Left colon (tissue), 2 donors: ENCODE measurements around the gene MMP24OS. TPM values are rescaled to one million over a fixed set of nuclear protein-coding genes. Genes with fewer than 3 reads are reported as not detected.

Source experiments
- ATAC-seq: fragments of 200-7000 bp; cut with Tn5 transposase; one replicate; pipeline ENCODE4 v1.9.1; 2020; ENCODE audit warnings: mild to moderate bottlenecking, moderate library complexity
- DNase-seq, 2 donors: peaks; one replicate each; pipeline ENCODE4 v3.0.0-alpha.2; 2020
- intact Hi-C, 2 donors: fragments of 100-400 bp; cut with DNase I in 1 of 2; cut with micrococcal nuclease in 1 of 2; formaldehyde crosslinking; loops; one replicate each; pipeline versions ENCODE4 v1.11.2 to v1.14.0; 2022; cut with DNase I, micrococcal nuclease
- total RNA-seq, 2 donors: library from RNA; stranded (reverse); fragmentation: NEBNext Ultra II Directional; extraction: Animal tissue kit (Norgen Biotek cat#: 25700); gene quantifications; one replicate each; pipeline ENCODE4 v1.2.1, GENCODE V29; 2021
- donor health status: DM: no; HTN: no; CAD: no.
- donor health status: DM: yes; HTN: yes; CAD: no.

Gene MMP24OS
- total RNA-seq, 2 donors from 2014 or later, result 109 to 140 TPM

DNA sequence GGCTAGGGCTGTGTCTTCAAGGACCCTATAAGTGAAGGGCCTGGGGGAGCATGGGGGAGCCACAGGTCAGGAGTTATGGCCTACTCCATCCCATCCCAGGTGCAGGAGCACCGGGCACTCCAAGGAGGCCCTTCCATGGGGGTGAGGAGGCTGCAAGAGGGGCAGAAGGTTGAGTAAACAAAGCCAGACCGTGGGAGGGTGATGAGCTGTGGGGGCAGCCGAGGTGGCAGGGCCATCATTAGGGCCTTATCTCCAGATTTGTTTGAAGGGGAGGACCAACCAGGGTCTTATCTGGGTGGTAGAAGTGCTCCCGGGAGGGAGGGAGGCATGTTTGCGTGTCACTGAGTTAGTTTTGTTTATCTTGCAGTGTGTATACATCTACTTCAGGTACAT lies 16.4 kb upstream of the MMP24OS start:
- intact Hi-C loops, result no loop called here
- no peak for ATAC-seq

DNA sequence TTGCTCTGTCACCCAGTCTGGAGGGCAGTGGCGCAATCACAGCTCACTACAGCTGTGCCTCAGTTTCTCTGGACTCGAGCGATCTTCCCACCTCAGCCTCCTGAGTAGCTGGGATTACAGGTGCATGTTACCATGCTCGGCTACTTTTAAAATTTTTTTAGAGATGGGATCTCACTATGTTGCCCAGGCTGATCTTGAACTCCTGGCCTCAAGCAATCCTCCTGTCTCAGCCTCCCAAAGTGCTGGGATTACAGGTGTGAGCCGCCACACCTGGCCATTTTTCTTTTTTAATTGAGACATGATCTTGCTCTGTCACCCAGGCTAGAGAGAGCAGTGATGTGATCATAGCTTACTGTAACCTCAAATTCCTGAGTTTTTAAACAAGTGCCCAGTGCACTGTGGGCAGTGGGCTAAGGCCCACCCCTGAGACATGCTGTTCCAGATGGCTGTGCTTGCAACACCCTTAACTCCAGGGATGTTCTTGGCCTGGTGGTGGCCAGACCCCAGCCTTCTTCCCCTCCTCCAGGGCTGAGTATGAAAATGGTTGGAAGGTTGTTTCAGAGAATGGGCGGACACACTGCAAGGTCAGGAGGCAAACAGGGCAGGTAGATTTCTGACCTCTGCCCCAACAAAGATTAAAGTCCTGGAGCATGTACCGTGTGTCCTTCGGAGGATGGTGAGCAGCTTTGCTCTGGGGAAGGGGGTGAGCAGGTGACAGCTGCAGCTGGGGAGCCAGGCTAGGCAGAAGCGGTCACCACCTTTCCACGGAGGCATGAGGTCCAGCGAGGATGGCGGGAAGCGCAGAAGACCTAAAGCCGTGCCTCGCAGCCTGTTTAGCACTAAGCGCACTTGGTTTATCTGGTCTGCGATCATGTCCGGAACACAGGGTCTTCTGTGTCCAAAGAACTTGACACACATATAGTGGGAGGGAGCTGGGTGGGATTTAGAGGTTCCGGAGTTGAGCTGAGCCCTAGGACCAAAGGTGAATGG lies 15.7 kb upstream of the MMP24OS start:
- ATAC-seq (no peak), DNase-seq (no peak)
- intact Hi-C loops, result no loop called here

More for the DNA sequence above, 16.4 kb upstream of the MMP24OS start:
- DNase-seq, result no peak

- DNase-seq (no peak), ATAC-seq (no peak)
- intact Hi-C loops, result no loop called here
These were observed 14.8 kb upstream of the MMP24OS start for GRCh38 chr20:35292504-35293285.

DNA sequence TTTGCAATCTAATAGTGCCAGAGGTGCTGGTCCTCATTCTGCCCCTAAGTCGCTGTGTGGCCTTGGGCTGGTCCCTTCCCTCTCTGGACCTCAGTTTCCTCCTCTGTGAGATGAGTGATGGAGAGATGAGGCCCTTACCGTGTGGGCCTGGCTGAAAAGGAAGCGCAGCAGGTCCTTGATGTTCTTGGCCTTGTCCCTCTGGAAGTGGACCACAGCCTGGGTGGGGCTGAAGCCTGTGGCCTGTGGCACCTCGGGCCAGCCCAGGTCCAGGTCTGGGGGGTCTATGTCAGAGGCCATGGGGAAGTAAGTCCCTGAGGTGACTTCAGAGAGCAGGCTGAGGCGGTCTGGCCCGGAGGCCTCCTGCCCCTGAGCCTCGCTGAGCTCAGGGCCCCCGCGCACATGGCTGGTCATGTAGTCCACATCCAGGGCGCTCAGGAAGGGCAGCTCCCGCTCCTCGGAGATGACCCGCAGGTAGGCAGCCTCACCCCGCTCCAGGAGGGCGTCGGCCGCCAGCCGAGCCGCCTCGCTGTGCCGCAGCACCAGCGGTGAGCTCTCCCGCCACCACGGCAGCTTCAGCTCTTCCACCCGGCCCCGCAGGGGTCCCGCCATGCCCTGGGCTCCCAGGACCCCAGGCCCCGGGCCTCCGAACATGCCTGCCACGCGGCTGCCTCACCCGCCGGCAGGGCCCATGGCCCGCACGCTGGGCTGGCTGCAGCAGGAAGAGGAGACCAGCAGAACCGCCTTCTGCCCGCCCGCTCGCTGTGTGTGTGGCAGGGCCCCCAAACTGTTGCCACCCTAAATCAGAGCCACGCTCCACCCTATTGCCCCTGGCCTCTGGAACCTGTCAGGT lies 14.0 kb upstream of the MMP24OS start, which contains the start of gene FAM83C:
Gene FAM83C, minus strand, starts transcription at position 772 of the 850 bp plus-strand sequence. Its CDS starts 121 bp downstream, at position 651.
- intact Hi-C loops, result no loop called here
- DNase-seq, result no peak
- ATAC-seq, result no peak

DNA sequence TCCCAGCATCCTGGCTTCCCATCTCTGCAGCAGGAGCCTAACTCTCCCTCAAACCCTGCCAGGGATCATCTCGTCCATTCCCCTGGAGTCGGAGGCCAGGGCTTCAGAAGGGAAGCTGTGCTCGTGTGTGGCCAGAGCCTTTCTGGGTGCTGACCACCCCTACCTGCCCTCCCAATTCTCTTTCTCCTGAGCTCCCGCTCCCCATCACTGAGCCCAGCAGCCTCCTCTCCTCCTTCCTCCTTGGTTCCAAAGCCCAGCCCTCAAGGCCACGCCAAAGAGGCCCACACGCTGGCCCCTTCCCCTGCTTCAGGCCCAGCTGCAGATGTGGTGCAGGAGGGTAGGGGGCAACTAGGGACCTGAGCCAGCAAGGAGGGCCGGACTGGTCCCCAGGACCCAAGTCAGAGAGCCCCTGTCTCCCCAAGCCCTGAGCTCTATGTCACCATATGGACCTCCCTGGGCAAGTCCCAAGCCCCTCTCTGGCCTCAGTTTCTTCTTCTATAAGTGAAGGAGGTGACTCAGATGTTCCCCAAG lies 13.0 kb upstream of the MMP24OS start:
- DNase-seq, result no peak
- intact Hi-C loops, result no loop called here

DNA sequence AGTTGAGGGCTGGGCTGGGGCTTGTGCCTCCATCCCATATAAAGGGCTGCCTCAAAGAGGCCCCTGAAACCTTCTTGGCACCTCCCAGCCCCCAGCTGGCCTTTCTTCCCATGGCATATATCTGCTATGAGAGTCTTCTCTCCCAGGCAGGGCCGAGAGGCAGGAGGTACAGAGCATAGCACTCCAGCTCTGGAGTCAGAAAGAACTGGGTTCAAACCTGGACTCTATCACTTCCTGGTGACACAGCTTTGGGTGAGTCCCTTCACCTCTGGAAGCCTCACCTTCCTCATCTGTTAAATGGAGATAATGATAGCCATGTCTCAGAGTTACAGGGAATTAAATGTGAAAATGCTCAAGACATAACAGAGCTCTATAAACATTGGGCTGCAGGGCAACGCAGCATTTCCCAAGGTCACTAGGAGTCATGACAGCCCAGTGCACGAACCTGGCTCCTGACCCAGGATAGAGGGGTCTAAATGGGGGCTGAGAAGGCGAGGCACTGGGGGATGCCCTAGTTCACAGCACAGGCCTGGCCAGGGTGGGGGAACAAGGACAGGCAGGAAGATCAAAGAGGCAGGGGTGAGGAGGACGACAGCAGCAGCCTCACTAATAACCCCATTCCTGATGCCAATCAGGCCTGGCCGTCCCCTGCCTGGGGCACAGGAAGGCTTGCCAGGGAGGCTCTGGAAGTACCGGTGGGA lies 12.4 kb upstream of the MMP24OS start:
- ATAC-seq (no peak), DNase-seq (no peak)
- intact Hi-C loops, result no loop called here

More for the DNA sequence above, 13.0 kb upstream of the MMP24OS start:
- ATAC-seq, result no peak

- ATAC-seq (no peak), DNase-seq (no peak)
- intact Hi-C loops, result no loop called here
These were observed 10.6 kb upstream of the MMP24OS start for GRCh38 chr20:35288325-35289060.

GRCh38 chr20:35287509-35288324 lies 9.8 kb upstream of the MMP24OS start:
- ATAC-seq (no peak), DNase-seq (no peak)
- intact Hi-C loops, result no loop called here

DNA sequence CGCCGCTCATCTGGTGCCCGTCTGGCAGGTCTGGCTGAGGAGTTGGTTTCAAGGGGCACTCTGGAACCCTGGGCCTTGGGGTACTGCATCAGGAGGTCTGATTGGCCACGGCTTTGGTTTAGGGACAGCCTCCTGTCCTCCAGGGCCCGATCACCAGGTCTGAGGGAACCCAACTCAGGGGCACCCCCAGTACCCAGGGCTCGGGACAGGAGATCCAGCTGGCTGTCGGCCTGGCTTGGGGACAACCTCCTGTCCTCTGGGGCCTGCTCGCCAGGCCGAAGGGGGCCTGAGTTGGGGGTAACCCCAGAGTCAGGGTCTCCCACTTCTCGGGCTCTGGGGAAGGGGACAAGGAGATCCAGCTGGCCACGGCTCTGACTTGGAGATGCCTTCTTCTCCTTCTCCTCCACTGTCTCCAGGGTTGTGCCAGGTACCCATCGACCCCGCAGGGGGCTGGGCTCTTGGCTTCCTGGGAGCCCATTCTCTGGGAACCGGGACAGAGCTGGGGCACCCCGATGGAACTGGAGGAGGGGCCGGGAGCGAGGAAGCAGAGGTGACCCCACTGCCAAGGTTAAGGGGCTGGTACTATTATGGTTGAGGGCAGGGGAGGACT lies 9.1 kb upstream of the MMP24OS start:
- DNase-seq (no peak), ATAC-seq (no peak)
- intact Hi-C loops, result no loop called here

GRCh38 chr20:35286077-35286898 lies 8.4 kb upstream of the MMP24OS start:
- intact Hi-C loops, result no loop called here
- DNase-seq (no peak), ATAC-seq (peak; percentile 52)

- ATAC-seq (no peak), DNase-seq (no peak)
- intact Hi-C loops, result no loop called here
These were observed 7.8 kb upstream of the MMP24OS start for GRCh38 chr20:35285806-35286076.

- ATAC-seq, result peak; percentile 19
- intact Hi-C loops, result no loop called here
These were observed 7.3 kb upstream of the MMP24OS start for GRCh38 chr20:35284992-35285805.

GRCh38 chr20:35284267-35284991 lies 6.5 kb upstream of the MMP24OS start, which contains the start of gene EIF6:
Gene EIF6, minus strand, starts transcription at chr20:35284772. Its CDS starts 285 bp downstream, at chr20:35284487.
- ATAC-seq (peak; percentile 81), DNase-seq (peak; percentile 85 to 90)
- intact Hi-C loops, result no loop called here

More at GRCh38 chr20:35284992-35285805, 7.3 kb upstream of the MMP24OS start:
- DNase-seq, result no peak
